Esophagus (tissue), 2 donors: ENCODE data around the gene AGXT. TPM values are rescaled to one million over a fixed set of nuclear protein-coding genes. Genes with fewer than 3 reads are reported as not detected.

Experiments used
- H3K27ac ChIP-seq, 2 donors: one replicate each; pipeline ENCODE4 v1.5.1; 2013; ENCODE audit warnings: low read depth in 2 of 2, mild to moderate bottlenecking in 2 of 2, inconsistent platforms in 1 of 2, low read length in 1 of 2, moderate library complexity in 1 of 2
- H3K27me3 ChIP-seq, 2 donors: one replicate each; pipeline ENCODE4 v1.6.1; 2013; ENCODE audit warnings: low read length in 2 of 2, control low read depth in 1 of 2, mild to moderate bottlenecking in 1 of 2; ENCODE audit not compliant: insufficient read depth in 2 of 2, control insufficient read depth in 1 of 2
- H3K36me3 ChIP-seq, 2 donors: one replicate each; pipeline ENCODE4 v1.6.1; 2013; ENCODE audit warnings: low read length in 1 of 2; ENCODE audit not compliant: control insufficient read depth in 2 of 2, insufficient read depth in 2 of 2
- H3K4me1 ChIP-seq, 2 donors: one replicate each; pipeline ENCODE4 v1.6.1; 2013; ENCODE audit warnings: low read length in 1 of 2; ENCODE audit not compliant: control insufficient read depth in 2 of 2, insufficient read depth in 2 of 2
- H3K4me3 ChIP-seq, 2 donors: one replicate each; pipeline ENCODE4 v1.5.1; 2013; ENCODE audit warnings: low read length in 2 of 2, mild to moderate bottlenecking in 2 of 2, low read depth in 1 of 2, moderate library complexity in 1 of 2
- H3K9me3 ChIP-seq, 2 donors: one replicate each; pipeline ENCODE4 v1.6.1; 2013; ENCODE audit warnings: mild to moderate bottlenecking in 2 of 2, low read depth in 1 of 2, low read length in 1 of 2, moderate library complexity in 1 of 2; ENCODE audit not compliant: control insufficient read depth in 2 of 2, insufficient read depth in 1 of 2
- WGBS, 2 donors: extraction: QIAGEN DNeasy Blood & Tissue Kit; methylation state at CpG; one replicate each; pipeline ENCODE4 v1.1.7; 2013; 5-methylcytosine and 5-hydroxymethylcytosine counted together
- polyA plus RNA-seq, 2 donors: library from polyadenylated mRNA; stranded (reverse); fragments of 200-250 nt; gene quantifications; one replicate each; pipeline ENCODE4 v1.2.3, GENCODE V29; 2013
- donor health status: healthy with polysubstance abuse.
- donor health status: Bipolar disorder and iron deficiency.

The AGXT gene
- polyA plus RNA-seq, 2 donors, result not detected

DNA sequence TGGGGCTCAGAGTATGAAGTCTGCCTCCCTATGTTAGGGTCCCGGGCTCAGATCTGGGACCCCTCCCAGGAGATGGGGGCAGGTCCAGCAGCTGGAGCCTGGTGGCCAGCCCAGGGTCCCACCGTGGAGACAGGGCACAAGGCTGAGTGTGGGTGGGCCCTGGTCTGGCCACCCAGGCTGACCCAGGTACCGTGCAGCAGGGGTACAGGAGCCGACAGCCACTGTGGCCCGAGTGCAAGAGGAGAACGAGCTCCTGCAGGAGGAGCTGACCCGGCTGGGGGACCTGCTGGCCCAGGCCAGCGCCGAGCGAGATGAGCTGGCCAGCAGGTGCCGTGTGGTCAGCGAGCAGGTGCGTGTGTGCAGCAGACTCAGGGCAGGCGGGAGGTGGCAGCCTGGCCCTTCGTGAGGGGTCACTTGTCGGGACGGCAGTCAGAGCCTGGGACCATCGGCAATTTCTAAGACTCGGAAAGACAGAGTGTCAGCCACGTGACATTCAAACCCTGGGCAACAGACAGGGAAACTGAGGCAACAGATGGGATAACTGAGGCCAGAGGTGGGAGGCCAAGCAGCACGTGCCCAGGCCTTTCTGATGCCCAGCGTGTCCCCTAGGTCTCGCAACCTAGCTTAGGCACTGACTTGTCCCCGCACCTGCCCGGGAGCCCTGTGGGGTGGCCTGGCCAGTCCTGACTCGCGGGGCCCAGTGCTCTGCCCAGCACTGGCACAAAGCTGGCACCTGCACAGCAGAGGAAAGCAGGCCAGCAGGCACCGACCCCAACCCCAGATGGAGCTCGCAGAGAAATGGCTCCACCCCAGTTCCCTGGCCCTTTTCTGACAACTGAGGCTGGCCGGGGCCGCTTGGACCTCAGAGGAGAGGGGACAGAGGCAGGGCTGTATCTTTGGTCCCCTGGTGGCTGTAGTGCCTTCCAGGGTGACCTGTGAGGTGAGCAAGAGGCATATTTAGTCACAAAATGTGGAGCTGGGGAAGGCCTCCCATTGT, 51.5 kb downstream of the AGXT start:
- Histone ChIP-seq H3K27ac (no peak overlapping the region), H3K4me3 (no peak overlapping the region), H3K9me3 (no peaks in the 10 kb centered on the region), H3K27me3 (no peaks in the 10 kb centered on the region), H3K4me1 (peaks cover 11 to 43% of the 10 kb centered on the region in 2 donors), H3K36me3 (no peaks in the 10 kb centered on the region)
- WGBS, 2 donors, result 84 to 85% methylated on average over 31 of the region's 31 CpGs

DNA sequence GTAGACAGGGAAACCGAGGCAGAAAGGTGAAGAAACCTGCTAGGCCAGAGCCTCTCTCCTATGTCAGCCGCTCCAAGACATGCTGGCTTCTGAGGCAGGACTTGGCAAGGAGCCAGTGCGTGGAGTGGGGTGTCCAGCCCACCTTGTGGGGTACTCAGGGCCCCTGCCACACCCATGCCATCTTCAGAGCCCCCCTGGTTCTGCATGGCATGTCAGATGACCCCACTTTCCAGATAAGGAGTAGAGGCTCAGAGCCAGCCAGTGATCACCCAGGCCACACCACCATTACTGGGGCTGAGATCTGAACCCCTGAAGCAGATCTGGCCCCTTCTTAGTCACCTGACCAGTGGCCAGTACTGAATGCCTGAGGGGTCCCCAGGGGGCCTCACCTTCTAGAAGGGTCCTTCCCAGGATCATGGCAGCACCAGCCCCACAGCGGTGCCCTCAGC, 52.2 kb downstream of the AGXT start:
- Histone ChIP-seq H3K9me3 (no peaks in the 10 kb centered on the region), H3K27me3 (no peaks in the 10 kb centered on the region), H3K27ac (peak overlapping the region; percentile 12 to 66), H3K4me1 (peaks cover 11 to 43% of the 10 kb centered on the region in 2 donors), H3K36me3 (no peaks in the 10 kb centered on the region), H3K4me3 (no peak overlapping the region)
- 57 to 66% methylated on average over 4 of the region's 4 CpGs for WGBS, 2 donors

GRCh38 chr2:240921311-240921994, 52.8 kb downstream of the AGXT start:
- Histone ChIP-seq H3K36me3 (no peaks in the 10 kb centered on the region), H3K27me3 (no peaks in the 10 kb centered on the region), H3K9me3 (no peaks in the 10 kb centered on the region), H3K27ac (peak overlapping the region; percentile 24 to 70), H3K4me3 (no peak overlapping the region), H3K4me1 (peaks cover 11 to 39% of the 10 kb centered on the region in 2 donors)
- WGBS, 2 donors, result 47 to 53% methylated on average over 13 of the region's 13 CpGs

DNA sequence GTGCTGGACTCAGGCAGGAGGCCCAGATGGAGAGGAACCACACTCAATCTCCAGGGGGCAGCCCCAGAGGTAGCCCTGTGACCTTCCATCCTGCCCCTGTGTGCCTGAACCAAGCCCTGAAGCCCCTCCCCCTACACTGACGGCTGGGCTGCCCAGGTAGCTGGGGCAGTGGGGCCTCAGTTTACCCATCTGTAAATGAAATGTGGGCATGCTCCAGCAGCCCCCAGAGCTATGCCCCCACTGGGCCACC, 53.3 kb downstream of the AGXT start:
- peak overlapping the region in 1 of 2 donors; percentile 70 for H3K27ac ChIP-seq
- 43 to 59% methylated on average over 1 of the region's 1 CpG for WGBS, 2 donors

DNA sequence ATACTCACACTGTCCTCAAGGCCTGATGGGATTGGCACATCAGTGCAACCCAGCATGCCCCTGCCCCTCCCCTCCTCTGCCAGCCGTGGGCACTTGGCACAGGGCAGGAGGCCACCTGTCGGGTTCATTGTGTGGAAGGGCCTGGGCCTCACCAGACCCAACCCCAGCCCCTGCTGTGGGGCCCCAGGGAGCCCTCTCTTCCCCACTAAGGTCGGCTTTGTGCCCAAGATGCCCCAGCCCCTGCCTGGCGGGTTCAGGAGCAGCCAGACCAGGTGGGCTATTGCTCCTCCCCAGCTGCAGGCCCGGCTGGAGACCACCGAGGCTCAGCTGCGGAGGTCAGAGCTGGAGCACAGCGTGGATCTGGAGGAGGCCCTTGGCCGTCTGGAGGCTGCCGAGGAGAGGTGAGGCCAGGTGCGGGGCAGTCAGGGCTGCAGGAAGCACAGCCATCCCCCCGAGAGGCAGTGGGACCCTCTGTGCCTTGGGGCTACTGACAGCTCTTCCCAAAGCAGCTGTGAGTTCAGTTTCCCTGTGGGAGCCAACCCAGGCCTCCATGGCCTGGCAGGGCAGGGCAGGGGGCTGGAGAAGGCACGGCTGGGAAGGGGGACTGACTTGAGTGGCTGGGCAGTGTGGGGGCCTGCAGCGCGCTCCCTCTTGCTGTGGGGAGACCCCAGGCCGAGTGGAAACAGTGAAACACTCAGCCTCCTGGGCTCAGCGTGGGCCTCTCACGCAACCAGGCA, 53.8 kb downstream of the AGXT start:
- H3K9me3 ChIP-seq, result no peaks in the 10 kb centered on the region
- H3K27me3 ChIP-seq, result no peaks in the 10 kb centered on the region
- no peak overlapping the region for H3K4me3 ChIP-seq
- no peaks in the 10 kb centered on the region for H3K36me3 ChIP-seq
- no peak overlapping the region for H3K27ac ChIP-seq
- WGBS, 2 donors, result 80 to 84% methylated on average over 17 to 18 of the region's 18 CpGs
- H3K4me1 ChIP-seq, result peaks cover 6 to 31% of the 10 kb centered on the region in 2 donors

More for the DNA sequence above, 53.3 kb downstream of the AGXT start:
- Histone ChIP-seq H3K27me3 (no peaks in the 10 kb centered on the region), H3K36me3 (no peaks in the 10 kb centered on the region), H3K9me3 (no peaks in the 10 kb centered on the region), H3K4me3 (no peak overlapping the region), H3K4me1 (peaks cover 10 to 34% of the 10 kb centered on the region in 2 donors)

DNA sequence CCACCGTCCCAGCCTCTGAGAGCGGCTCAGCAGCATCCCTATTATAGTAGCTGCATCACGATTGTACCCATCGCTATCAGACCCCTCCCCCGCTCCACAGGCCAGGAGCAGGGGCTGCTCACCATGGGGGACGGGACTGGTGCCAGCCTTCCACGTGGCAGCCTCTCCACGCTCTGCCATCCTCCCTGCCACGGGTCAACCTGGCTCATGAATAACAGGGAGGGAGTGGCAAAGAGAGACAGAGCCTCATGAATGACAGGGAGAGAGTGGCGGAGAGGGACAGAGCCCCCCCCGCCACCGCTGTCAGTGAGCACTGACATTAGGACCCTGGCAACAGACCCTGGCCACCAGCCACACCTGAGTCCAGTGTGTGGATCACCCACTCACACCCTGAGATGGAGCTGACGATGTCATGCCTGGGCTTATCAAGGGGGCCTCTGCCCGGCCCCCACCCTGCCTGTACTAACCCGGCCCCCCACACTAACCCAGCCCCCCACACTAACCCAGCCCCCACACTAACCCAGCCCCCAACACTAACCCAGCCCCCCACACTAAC, 54.4 kb downstream of the AGXT start:
- no peak overlapping the region for H3K4me3 ChIP-seq
- H3K27me3 ChIP-seq, result no peaks in the 10 kb centered on the region
- H3K9me3 ChIP-seq, result no peaks in the 10 kb centered on the region
- no peaks in the 10 kb centered on the region for H3K36me3 ChIP-seq
- H3K4me1 ChIP-seq, result peaks cover 5 to 26% of the 10 kb centered on the region in 2 donors
- no peak overlapping the region for H3K27ac ChIP-seq
- 61 to 70% methylated on average over 13 to 15 of the region's 15 CpGs for WGBS, 2 donors

GRCh38 chr2:240925191-240925567, 56.6 kb downstream of the AGXT start:
- WGBS, 2 donors, result 58 to 79% methylated on average over 14 of the region's 14 CpGs
- Histone ChIP-seq H3K4me3 (no peak overlapping the region), H3K27me3 (no peaks in the 10 kb centered on the region), H3K36me3 (no peaks in the 10 kb centered on the region), H3K9me3 (no peaks in the 10 kb centered on the region), H3K4me1 (peaks cover 6 to 24% of the 10 kb centered on the region in 2 donors), H3K27ac (no peak overlapping the region)

- Histone ChIP-seq H3K9me3 (no peaks in the 10 kb centered on the region), H3K36me3 (no peaks in the 10 kb centered on the region), H3K27ac (no peak overlapping the region), H3K27me3 (no peaks in the 10 kb centered on the region), H3K4me1 (peaks cover 6 to 21% of the 10 kb centered on the region in 2 donors), H3K4me3 (no peak overlapping the region)
- WGBS, 2 donors, result 71 to 87% methylated on average over 29 of the region's 29 CpGs
Measured at GRCh38 chr2:240925568-240926515, 57.2 kb downstream of the AGXT start.
